Nephron (organoid): Measurements from ENCODE around the gene KDSR.

Experiments
- H3K27ac Mint-ChIP-seq, 3 experiments: 2 replicates each; pipeline ENCODE4 v1.8.0; 2020; ENCODE audit warnings: mixed read lengths in 3 of 3, mild to moderate bottlenecking in 2 of 3, moderate library complexity in 1 of 3
- H3K27me3 Mint-ChIP-seq: 2 replicates; pipeline ENCODE4 v1.8.0; 2021; ENCODE audit warnings: low read depth, mild to moderate bottlenecking, moderate library complexity, mixed read lengths
- H3K36me3 Mint-ChIP-seq: 2 replicates; pipeline ENCODE4 v1.8.0; 2020; ENCODE audit warnings: low read depth, mixed read lengths
- H3K4me1 Mint-ChIP-seq: 2 replicates; pipeline ENCODE4 v1.8.0; 2020; ENCODE audit warnings: mixed read lengths
- H3K4me3 Mint-ChIP-seq, 3 experiments: 2 replicates each; pipeline ENCODE4 v1.8.0; 2020; ENCODE audit warnings: mild to moderate bottlenecking in 3 of 3, mixed read lengths in 3 of 3, moderate library complexity in 2 of 3
- H3K9me3 Mint-ChIP-seq: 2 replicates; pipeline ENCODE4 v1.8.0; 2020; ENCODE audit warnings: mixed read lengths
- CTCF ChIP-seq, 3 experiments: fragments of 200-600 bp; sonication (generic); IDR thresholded peaks; one replicate each; pipeline ENCODE4 v1.5.0; 2021; ENCODE audit warnings: antibody characterized with exemption in 3 of 3; ENCODE audit not compliant: unreplicated experiment in 3 of 3

KDSR gene

GRCh38 chr18:63367053-63367953 lies at the start of gene KDSR:
KDSR (minus strand) TSS chr18:63367206; CDS start chr18:63367118, 88 bp downstream.
- no peaks in the 10 kb centered on the region for H3K27me3 Mint-ChIP-seq
- peak within 1 kb of the TSS; percentile 70 to 97 (median 87) for H3K27ac Mint-ChIP-seq
- H3K4me3 Mint-ChIP-seq, result peak within 1 kb of the TSS; percentile 92 to 93 (median 93)
- H3K9me3 Mint-ChIP-seq, result no peaks in the 10 kb centered on the region
- peaks cover 31% of the 10 kb centered on the region for H3K4me1 Mint-ChIP-seq
- no peak for TF ChIP-seq CTCF (IDR thresholded peaks at IDR 0.05; ENCODE audit: unreplicated experiment in 3 of 3)
- H3K36me3 Mint-ChIP-seq, result peaks cover 19% of the 10 kb centered on the region

GRCh38 chr18:63412953-63413352 lies 45.9 kb upstream of the KDSR start:
- H3K27ac Mint-ChIP-seq, result no peak overlapping the region
- H3K4me3 Mint-ChIP-seq, result no peak overlapping the region
- H3K27me3 Mint-ChIP-seq, result no peaks in the 10 kb centered on the region
- no peak for TF ChIP-seq CTCF (IDR thresholded peaks at IDR 0.05; ENCODE audit: unreplicated experiment in 3 of 3)
- H3K36me3 Mint-ChIP-seq, result peaks cover 39% of the 10 kb centered on the region
- H3K9me3 Mint-ChIP-seq, result no peaks in the 10 kb centered on the region
- H3K4me1 Mint-ChIP-seq, result no peaks in the 10 kb centered on the region

- no peak overlapping the region for H3K4me3 Mint-ChIP-seq
- H3K27me3 Mint-ChIP-seq, result no peaks in the 10 kb centered on the region
- peaks cover 56% of the 10 kb centered on the region for H3K36me3 Mint-ChIP-seq
- TF ChIP-seq CTCF (IDR thresholded peaks at IDR 0.05; ENCODE audit: unreplicated experiment in 3 of 3), result no peak
- H3K9me3 Mint-ChIP-seq, result no peaks in the 10 kb centered on the region
- no peaks in the 10 kb centered on the region for H3K4me1 Mint-ChIP-seq
- no peak overlapping the region for H3K27ac Mint-ChIP-seq
Measured at GRCh38 chr18:63410792-63411191, 43.8 kb upstream of the KDSR start.

GRCh38 chr18:63409301-63409700 lies 42.3 kb upstream of the KDSR start:
- Mint-ChIP-seq H3K9me3 (no peaks in the 10 kb centered on the region), H3K27me3 (no peaks in the 10 kb centered on the region), H3K27ac (no peak overlapping the region), H3K36me3 (peaks cover 51% of the 10 kb centered on the region), H3K4me3 (no peak overlapping the region), H3K4me1 (no peaks in the 10 kb centered on the region)
- TF ChIP-seq CTCF (IDR thresholded peaks at IDR 0.05; ENCODE audit: unreplicated experiment in 3 of 3), result no peak

GRCh38 chr18:63407734-63408133 lies 40.7 kb upstream of the KDSR start:
- no peak for TF ChIP-seq CTCF (IDR thresholded peaks at IDR 0.05; ENCODE audit: unreplicated experiment in 3 of 3)
- Mint-ChIP-seq H3K36me3 (peaks cover 54% of the 10 kb centered on the region), H3K9me3 (no peaks in the 10 kb centered on the region), H3K4me1 (no peaks in the 10 kb centered on the region), H3K27ac (no peak overlapping the region), H3K27me3 (no peaks in the 10 kb centered on the region), H3K4me3 (no peak overlapping the region)

- no peak for TF ChIP-seq CTCF (IDR thresholded peaks at IDR 0.05; ENCODE audit: unreplicated experiment in 3 of 3)
- peaks cover 64% of the 10 kb centered on the region for H3K36me3 Mint-ChIP-seq
Measured at GRCh38 chr18:63405986-63406385, 39.0 kb upstream of the KDSR start.

More at GRCh38 chr18:63405986-63406385, 39.0 kb upstream of the KDSR start:
- H3K9me3 Mint-ChIP-seq, result no peaks in the 10 kb centered on the region
- H3K4me3 Mint-ChIP-seq, result no peak overlapping the region
- no peaks in the 10 kb centered on the region for H3K27me3 Mint-ChIP-seq
- no peak overlapping the region for H3K27ac Mint-ChIP-seq
- no peaks in the 10 kb centered on the region for H3K4me1 Mint-ChIP-seq
